GM12874 (cell line): Measurements from ENCODE around the gene PNMA6A.

Experiments
- TF ChIP-seq, protein P1 (sequence below): IDR thresholded peaks from 2 replicates; pipeline ENCODE4 v1.5.1; 2011; ENCODE audit warnings: low read depth, mild to moderate bottlenecking, control low read depth, low read length, moderate library complexity; ENCODE audit not compliant: insufficient read depth

PNMA6A gene

DNA sequence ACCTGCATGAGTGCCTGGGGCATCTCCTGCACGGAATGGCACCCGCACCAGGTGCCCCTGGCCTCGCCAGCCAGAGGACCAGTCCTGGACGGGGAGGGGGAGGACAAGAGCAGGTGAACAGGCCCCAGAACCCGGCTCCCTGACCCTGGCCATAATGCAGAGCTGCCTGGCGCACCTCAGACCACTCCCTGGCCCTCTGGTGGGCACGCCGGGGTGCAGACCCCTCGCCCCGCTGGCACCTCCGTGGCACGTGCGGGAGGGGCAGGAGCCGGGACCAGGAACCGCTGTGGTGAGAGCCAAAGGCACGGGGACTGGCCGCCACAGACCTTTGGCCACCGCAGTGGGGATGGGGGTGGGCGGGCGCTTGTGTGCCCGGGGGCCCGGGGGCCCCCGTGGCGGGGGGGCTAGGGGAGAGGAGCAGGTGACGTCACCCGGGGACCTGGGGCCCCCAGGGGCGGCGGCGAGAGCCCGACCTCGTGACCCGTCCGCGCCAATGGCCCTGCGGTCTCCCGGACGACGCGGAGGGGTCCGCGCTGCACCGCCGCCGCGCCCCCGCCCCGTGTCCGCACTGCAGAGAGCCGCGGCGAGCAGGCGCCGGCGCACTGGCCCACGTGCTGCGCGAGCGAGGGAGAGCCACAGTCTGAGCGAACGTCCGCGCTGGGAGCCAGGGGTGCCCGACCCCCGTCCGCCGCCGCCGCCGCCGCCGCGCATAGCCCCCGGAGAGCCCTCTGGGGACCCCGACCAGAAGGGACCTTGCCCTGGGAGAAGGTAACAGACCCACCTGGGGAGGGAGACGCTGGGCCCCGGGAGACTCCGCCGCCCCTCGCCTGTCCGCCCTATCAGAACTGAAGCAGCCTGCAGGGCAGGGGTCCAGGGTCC lies 16.1 kb upstream of the PNMA6A start, which contains the start of gene PNMA3:
PNMA3 (plus strand) TSS at position 600 of the 879 bp plus-strand sequence. CDS start 586 bp downstream, outside the sequence.
- TF ChIP-seq, protein P1, sequence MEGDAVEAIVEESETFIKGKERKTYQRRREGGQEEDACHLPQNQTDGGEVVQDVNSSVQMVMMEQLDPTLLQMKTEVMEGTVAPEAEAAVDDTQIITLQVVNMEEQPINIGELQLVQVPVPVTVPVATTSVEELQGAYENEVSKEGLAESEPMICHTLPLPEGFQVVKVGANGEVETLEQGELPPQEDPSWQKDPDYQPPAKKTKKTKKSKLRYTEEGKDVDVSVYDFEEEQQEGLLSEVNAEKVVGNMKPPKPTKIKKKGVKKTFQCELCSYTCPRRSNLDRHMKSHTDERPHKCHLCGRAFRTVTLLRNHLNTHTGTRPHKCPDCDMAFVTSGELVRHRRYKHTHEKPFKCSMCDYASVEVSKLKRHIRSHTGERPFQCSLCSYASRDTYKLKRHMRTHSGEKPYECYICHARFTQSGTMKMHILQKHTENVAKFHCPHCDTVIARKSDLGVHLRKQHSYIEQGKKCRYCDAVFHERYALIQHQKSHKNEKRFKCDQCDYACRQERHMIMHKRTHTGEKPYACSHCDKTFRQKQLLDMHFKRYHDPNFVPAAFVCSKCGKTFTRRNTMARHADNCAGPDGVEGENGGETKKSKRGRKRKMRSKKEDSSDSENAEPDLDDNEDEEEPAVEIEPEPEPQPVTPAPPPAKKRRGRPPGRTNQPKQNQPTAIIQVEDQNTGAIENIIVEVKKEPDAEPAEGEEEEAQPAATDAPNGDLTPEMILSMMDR: no peak

DNA sequence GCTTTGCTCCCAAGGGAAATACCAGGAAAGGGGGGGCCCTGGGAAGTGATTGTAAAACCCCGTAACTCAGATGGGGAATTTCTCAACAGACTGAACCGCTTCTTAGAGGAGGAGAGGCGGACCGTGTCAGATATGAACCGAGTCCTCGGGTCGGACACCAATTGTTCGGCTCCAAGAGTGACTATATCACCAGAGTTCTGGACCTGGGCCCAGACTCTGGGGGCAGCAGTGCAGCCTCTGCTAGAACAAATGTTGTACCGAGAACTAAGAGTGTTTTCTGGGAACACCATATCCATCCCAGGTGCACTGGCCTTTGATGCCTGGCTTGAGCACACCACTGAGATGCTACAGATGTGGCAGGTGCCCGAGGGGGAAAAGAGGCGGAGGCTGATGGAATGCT lies 15.0 kb upstream of the PNMA6A start:
- TF ChIP-seq, protein P1: no peak

DNA sequence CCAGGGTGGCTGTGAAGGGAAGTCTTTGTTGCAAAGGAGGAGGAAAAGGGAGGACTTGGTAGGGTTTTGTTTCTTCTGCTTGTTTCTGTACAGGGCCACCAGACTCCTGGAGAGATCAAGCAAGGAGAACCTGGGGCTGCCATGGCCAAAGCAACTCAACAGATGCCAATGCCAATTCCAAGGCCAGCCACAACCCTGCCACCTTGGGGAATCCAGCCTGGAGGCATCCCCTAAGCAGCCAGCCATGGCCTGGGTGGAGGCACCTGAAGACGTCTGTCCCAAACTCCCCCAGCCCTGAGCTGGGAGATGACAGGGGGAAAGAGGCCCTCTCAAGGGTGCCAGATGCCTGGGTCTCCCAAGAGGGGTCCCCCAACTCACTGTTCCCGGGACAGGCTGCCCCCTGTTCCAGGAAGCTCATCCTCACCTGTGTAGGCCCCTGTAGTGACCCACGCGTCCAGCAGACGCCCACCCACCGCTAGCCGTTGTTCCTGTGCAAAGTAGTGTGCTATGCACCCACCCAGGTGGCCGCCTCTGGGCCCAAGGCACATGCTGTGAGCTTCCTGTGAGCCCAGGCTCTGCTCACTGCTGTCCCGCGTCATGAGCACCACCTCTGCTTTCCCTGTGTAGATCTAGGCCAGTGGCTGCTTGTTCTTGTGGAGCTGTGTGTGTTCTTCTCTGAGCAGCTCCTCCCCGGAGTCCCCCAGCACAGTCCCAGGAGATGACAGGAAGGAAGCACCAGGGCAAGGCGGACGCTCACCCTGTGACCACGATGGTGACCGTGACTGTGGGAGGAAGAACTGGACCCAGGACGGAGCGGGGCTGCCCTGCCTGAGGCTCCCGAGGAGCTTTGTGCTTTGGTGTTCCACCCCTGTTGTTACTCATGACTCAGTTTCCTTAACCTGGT lies 12.8 kb upstream of the PNMA6A start:
- TF ChIP-seq, protein P1: no peak

DNA sequence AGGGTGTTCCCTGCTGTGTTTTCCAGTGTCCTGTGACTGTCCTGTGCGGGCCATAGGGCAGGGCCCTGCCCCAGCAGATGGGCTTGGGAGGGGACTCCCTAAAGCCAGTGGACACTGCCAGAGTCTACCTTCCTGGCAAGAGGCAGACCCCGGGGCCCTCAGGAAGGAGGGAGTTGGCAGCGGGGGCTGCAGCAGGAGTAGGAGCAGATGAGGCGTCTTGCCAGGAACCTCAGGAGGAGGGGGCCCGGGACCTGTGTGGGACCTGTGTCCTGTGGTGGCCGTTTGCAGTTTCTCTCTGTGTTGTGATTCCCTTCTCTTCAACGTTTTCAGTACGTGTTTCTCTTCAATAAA lies 12.2 kb upstream of the PNMA6A start:
- TF ChIP-seq, protein P1: no peak

DNA sequence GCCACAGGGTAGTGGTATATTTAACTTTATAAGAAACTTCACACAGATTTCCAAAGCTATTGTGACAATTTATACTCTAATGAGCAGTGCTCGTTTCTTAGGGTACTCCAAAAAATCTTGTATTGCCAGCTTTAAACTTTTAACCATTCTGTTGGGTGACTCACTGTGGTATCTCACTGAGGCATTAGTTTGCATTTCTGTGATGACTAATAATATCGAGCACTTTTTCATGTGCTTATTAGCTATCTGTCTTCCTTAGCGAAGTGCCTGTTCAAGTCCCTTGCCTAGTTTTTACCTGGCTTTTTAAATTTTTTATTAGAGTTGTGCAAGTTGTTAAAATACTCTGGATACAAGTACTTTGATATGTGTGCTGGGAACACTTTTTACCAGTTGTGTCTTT lies 10.5 kb upstream of the PNMA6A start:
- TF ChIP-seq, protein P1: no peak

DNA sequence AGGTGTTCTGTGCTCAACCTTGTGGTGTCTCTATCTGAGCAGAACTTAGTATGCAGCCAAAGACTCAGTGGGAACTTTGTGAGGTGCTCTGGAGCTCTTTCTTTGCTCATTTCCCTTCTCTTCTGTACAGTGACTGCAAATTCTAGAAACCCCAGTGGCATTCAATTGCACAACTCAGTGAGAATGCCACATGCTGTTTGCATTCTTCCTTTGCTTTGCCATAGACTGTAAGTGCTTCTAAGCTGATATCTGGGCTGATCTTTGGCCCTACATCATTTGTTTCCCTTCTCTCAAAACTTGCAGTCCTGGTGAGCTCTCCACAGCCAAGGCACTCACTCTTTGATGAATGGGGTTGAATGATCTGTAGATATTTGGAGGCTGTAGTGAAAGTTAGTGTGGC lies 8.9 kb upstream of the PNMA6A start:
- TF ChIP-seq, protein P1: no peak

DNA sequence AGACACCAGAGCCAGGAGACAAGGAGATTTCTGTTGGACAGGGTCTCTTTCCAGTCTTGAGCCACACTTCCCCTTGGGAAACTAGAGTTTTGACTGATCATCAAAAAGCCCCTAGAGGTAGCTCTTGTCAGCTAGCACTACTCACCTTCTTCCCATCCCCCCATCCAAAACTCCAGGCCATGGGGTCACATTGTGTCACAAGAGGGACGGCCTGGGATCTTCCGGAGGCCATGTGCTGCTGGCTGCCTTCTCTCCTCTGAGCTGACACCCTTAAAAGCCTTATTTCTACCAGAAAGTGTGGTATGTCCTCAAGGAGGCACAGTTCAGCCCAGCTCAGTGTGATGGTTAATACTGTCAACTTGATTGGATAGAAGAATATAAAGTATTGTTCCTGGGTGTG lies 8.2 kb upstream of the PNMA6A start:
- TF ChIP-seq, protein P1: no peak
